BE2C (cell line): ENCODE measurements around the gene RSRC2.

Experiments used
- DNase-seq: peaks from one replicate; pipeline ENCODE4 v3.0.0-alpha.2; 2020
- H3K27me3 ChIP-seq: fragments of 250-450 bp; sonication (Bioruptor Pico); 2 replicates; pipeline ENCODE4 v1.5.1; 2020; ENCODE audit warnings: mild to moderate bottlenecking
- H3K36me3 ChIP-seq: fragments of 250-450 bp; sonication (Bioruptor Pico); 2 replicates; pipeline ENCODE4 v1.5.1; 2020; ENCODE audit warnings: mild to moderate bottlenecking
- H3K4me1 ChIP-seq: fragments of 250-450 bp; sonication (Bioruptor Pico); 2 replicates; pipeline ENCODE4 v1.5.1; 2020
- H3K4me3 ChIP-seq: 2 replicates; pipeline ENCODE4 v1.5.1; 2011; ENCODE audit warnings: low read depth, low read length
- H3K9me3 ChIP-seq: fragments of 250-450 bp; sonication (Bioruptor Pico); 2 replicates; pipeline ENCODE4 v1.5.1; 2020
- CTCF ChIP-seq: IDR thresholded peaks from 2 replicates; pipeline ENCODE4 v1.5.1; 2012; ENCODE audit warnings: mild to moderate bottlenecking, low read depth, low read length

Gene RSRC2

GRCh38 chr12:122520676-122521075 lies 6.1 kb downstream of the RSRC2 start:
- H3K9me3 ChIP-seq = no peaks in the 10 kb centered on the region
- peaks cover 99% of the 10 kb centered on the region for H3K36me3 ChIP-seq
- H3K4me3 ChIP-seq = no peak overlapping the region
- H3K27me3 ChIP-seq = no peaks in the 10 kb centered on the region
- no peak for DNase-seq
- no peaks in the 10 kb centered on the region for H3K4me1 ChIP-seq
- TF ChIP-seq CTCF = no peak

GRCh38 chr12:122519418-122519817 lies 7.3 kb downstream of the RSRC2 start:
- H3K9me3 ChIP-seq = no peaks in the 10 kb centered on the region
- H3K4me3 ChIP-seq = no peak overlapping the region
- no peaks in the 10 kb centered on the region for H3K27me3 ChIP-seq
- H3K36me3 ChIP-seq = peaks cover 100% of the 10 kb centered on the region
- no peaks in the 10 kb centered on the region for H3K4me1 ChIP-seq
- DNase-seq = no peak
- TF ChIP-seq CTCF = no peak

- DNase-seq = no peak
- H3K4me1 ChIP-seq = no peaks in the 10 kb centered on the region
- TF ChIP-seq CTCF = no peak
- no peaks in the 10 kb centered on the region for H3K27me3 ChIP-seq
- no peak overlapping the region for H3K4me3 ChIP-seq
- H3K36me3 ChIP-seq = peaks cover 100% of the 10 kb centered on the region
- no peaks in the 10 kb centered on the region for H3K9me3 ChIP-seq
These were observed 7.8 kb downstream of the RSRC2 start for GRCh38 chr12:122518908-122519307.

GRCh38 chr12:122517877-122518276 lies 8.9 kb downstream of the RSRC2 start:
- no peak for TF ChIP-seq CTCF
- Histone ChIP-seq H3K9me3 (no peaks in the 10 kb centered on the region), H3K4me1 (no peaks in the 10 kb centered on the region), H3K27me3 (no peaks in the 10 kb centered on the region), H3K36me3 (peaks cover 98% of the 10 kb centered on the region), H3K4me3 (no peak overlapping the region)
- DNase-seq = no peak

GRCh38 chr12:122516544-122517361 lies 10.0 kb downstream of the RSRC2 start:
- H3K36me3 ChIP-seq = peaks cover 98% of the 10 kb centered on the region
- no peaks in the 10 kb centered on the region for H3K9me3 ChIP-seq
- no peak for DNase-seq
- no peaks in the 10 kb centered on the region for H3K27me3 ChIP-seq
- no peaks in the 10 kb centered on the region for H3K4me1 ChIP-seq
- no peak for TF ChIP-seq CTCF
- H3K4me3 ChIP-seq = no peak overlapping the region

GRCh38 chr12:122515275-122515674 lies 11.5 kb downstream of the RSRC2 start:
- H3K4me3 ChIP-seq = no peak overlapping the region
- no peak for DNase-seq
- no peaks in the 10 kb centered on the region for H3K4me1 ChIP-seq
- no peaks in the 10 kb centered on the region for H3K9me3 ChIP-seq
- no peak for TF ChIP-seq CTCF
- no peaks in the 10 kb centered on the region for H3K27me3 ChIP-seq
- peaks cover 98% of the 10 kb centered on the region for H3K36me3 ChIP-seq
